ENCODE measurements around the gene ISM1. TPM values are rescaled to one million over a fixed set of nuclear protein-coding genes. Genes with fewer than 3 reads are reported as not detected.

Gene ISM1
- total RNA-seq, 1 experiment from 2014 or later = 0.20 TPM

DNA sequence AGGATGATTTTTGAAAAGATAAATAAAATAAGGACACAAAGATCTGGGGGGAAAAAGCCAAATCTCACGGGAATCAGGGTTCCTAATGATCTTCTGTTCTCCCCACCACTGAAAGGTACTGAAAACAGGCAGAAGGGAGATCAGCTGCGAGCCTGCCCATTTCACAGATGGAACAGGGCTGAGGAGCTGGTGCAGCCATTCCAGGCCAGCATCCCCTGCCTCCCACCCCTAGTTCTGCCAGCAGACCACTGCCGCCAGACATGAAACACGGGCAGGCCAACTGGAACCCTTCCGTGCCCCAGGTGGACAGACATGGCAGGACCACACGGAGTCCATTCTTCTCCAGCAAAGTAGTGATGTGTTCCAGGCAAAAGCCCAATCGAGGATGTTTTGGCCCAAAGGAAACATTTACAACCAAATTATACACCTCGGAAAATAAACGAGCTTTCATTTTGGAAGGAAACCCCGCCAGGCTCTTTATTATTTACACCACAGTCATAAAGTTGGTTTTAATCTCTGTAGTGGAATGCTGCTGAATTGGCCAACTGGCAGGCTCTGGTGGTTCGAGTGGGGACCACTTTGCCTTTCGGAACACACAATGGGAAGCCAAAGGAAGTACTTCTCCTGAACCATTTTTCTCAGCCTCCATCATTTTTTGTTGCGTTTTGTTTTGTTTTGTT is 28.2 kb downstream of the ISM1 start:
- H3K23me2 ChIP-seq (ENCODE audit: insufficient read length, low read depth, low read length, poor library complexity, severe bottlenecking) = no peaks in the 10 kb centered on the region
- no peak overlapping the region for H3K18ac ChIP-seq (ENCODE audit: insufficient read length, low read depth, low read length)
- no peak overlapping the region for H3K9ac ChIP-seq (ENCODE audit: extremely low read depth, insufficient read length, low read length)
- no peak overlapping the region for H3K4me2 ChIP-seq (ENCODE audit: insufficient read depth, insufficient read length, low read length)
- H2BK120ac ChIP-seq (ENCODE audit: low read depth, low read length, poor library complexity, severe bottlenecking) = no peak overlapping the region
- no peak overlapping the region for H2BK15ac ChIP-seq (ENCODE audit: low read depth, low read length)
- H4K8ac ChIP-seq (replicated peaks; ENCODE audit: insufficient read length, low read depth, low read length) = no peak overlapping the region
- H3K9me3 Mint-ChIP-seq = no peaks in the 10 kb centered on the region; a peak in 1 of 5 replicates
- H2AFZ ChIP-seq (ENCODE audit: low read length) = no peak overlapping the region
- H3K9me3 ChIP-seq (ENCODE audit: control insufficient read depth, low read depth, low read length) = no peaks in the 10 kb centered on the region
- H3K4me1 ChIP-seq (ENCODE audit: insufficient read depth, low read length) = no peaks in the 10 kb centered on the region
- H3K79me2 ChIP-seq (ENCODE audit: insufficient read depth, low read length) = no peaks in the 10 kb centered on the region
- peaks cover 4 to 5% of the 10 kb centered on the region in 2 experiments; a peak in 2 of 4 replicates for H3K4me1 Mint-ChIP-seq
- no peak overlapping the region for H3K4me3 Mint-ChIP-seq
- H3K36me3 Mint-ChIP-seq (ENCODE audit: insufficient read depth in 1 of 3, low read depth in 3 of 3) = no peaks in the 10 kb centered on the region; a peak in 1 of 7 replicates
- no CpG with 5 or more reads among the region's 13 CpGs for WGBS (ENCODE audit: extremely low coverage, insufficient read length, low lambda C conversion rate)
- H3K27me3 ChIP-seq (ENCODE audit: insufficient read depth, low read length) = no peaks in the 10 kb centered on the region
- H3T11ph ChIP-seq (ENCODE audit: low read length) = no peak overlapping the region
- no peak overlapping the region for H4K5ac ChIP-seq (ENCODE audit: insufficient read length, low read depth, low read length)
- no peak overlapping the region for H3K14ac ChIP-seq (ENCODE audit: insufficient read depth, low read length)
- no peak overlapping the region for H4K91ac ChIP-seq (ENCODE audit: insufficient read length, low read depth, low read length)
- H3K4ac ChIP-seq (ENCODE audit: low read depth, low read length) = no peak overlapping the region
- no peaks in the 10 kb centered on the region; the same call in none of the 2 replicates for H3K27me3 Mint-ChIP-seq (ENCODE audit: low read depth)
- H2BK5ac ChIP-seq (ENCODE audit: insufficient read length, low read length) = no peak overlapping the region
- H3K56ac ChIP-seq (ENCODE audit: insufficient read length, low read depth, low read length) = no peak overlapping the region
- no peak for DNase-seq
- H3K79me1 ChIP-seq (ENCODE audit: insufficient read depth, low read depth, low read length, poor library complexity, severe bottlenecking) = no peaks in the 10 kb centered on the region
- H3K27ac ChIP-seq (ENCODE audit: insufficient read length, low read depth, low read length) = no peak overlapping the region
- no peak overlapping the region for H2BK12ac ChIP-seq (ENCODE audit: insufficient read length, low read depth, low read length)
- H2AK5ac ChIP-seq (ENCODE audit: insufficient read length, low read length) = no peak overlapping the region
- H4K20me1 ChIP-seq (ENCODE audit: control insufficient read depth, insufficient read depth, insufficient read length) = no peaks in the 10 kb centered on the region
- no peak overlapping the region for H3K23ac ChIP-seq (ENCODE audit: insufficient read length, low read depth, low read length)
- TF ChIP-seq, protein P1, sequence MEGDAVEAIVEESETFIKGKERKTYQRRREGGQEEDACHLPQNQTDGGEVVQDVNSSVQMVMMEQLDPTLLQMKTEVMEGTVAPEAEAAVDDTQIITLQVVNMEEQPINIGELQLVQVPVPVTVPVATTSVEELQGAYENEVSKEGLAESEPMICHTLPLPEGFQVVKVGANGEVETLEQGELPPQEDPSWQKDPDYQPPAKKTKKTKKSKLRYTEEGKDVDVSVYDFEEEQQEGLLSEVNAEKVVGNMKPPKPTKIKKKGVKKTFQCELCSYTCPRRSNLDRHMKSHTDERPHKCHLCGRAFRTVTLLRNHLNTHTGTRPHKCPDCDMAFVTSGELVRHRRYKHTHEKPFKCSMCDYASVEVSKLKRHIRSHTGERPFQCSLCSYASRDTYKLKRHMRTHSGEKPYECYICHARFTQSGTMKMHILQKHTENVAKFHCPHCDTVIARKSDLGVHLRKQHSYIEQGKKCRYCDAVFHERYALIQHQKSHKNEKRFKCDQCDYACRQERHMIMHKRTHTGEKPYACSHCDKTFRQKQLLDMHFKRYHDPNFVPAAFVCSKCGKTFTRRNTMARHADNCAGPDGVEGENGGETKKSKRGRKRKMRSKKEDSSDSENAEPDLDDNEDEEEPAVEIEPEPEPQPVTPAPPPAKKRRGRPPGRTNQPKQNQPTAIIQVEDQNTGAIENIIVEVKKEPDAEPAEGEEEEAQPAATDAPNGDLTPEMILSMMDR (conservative IDR thresholded peaks at IDR 0.05) = no peak
- no peak overlapping the region for H2BK20ac ChIP-seq (ENCODE audit: low read depth, low read length, poor library complexity, severe bottlenecking)
- no peak overlapping the region for H3K27ac Mint-ChIP-seq

Measured in H9 (cell line).